Skin epidermis (tissue), 12 donors: ENCODE results near the gene OPRL1.
"Not testable (repeated sequence)": the region's sequence is repeated elsewhere in the genome, so short reads cannot be mapped to it uniquely, and the experiment has no call there.

Source experiments
- H3K27ac ChIP-seq, 21 experiments: fragments of 200-600 bp; sonication (generic) in 11 of 21; one replicate each; pipeline ENCODE4 v1.5.0; 2020; ENCODE audit warnings: mild to moderate bottlenecking in 3 of 21, inconsistent platforms in 2 of 21, moderate library complexity in 2 of 21
- H3K4me3 ChIP-seq, 7 experiments: fragments of 200-600 bp; sonication (generic) in 2 of 7; one replicate each; pipeline ENCODE4 v1.5.0; 2020; ENCODE audit warnings: inconsistent platforms in 2 of 7, mild to moderate bottlenecking in 2 of 7, moderate library complexity in 1 of 7

Gene OPRL1

DNA sequence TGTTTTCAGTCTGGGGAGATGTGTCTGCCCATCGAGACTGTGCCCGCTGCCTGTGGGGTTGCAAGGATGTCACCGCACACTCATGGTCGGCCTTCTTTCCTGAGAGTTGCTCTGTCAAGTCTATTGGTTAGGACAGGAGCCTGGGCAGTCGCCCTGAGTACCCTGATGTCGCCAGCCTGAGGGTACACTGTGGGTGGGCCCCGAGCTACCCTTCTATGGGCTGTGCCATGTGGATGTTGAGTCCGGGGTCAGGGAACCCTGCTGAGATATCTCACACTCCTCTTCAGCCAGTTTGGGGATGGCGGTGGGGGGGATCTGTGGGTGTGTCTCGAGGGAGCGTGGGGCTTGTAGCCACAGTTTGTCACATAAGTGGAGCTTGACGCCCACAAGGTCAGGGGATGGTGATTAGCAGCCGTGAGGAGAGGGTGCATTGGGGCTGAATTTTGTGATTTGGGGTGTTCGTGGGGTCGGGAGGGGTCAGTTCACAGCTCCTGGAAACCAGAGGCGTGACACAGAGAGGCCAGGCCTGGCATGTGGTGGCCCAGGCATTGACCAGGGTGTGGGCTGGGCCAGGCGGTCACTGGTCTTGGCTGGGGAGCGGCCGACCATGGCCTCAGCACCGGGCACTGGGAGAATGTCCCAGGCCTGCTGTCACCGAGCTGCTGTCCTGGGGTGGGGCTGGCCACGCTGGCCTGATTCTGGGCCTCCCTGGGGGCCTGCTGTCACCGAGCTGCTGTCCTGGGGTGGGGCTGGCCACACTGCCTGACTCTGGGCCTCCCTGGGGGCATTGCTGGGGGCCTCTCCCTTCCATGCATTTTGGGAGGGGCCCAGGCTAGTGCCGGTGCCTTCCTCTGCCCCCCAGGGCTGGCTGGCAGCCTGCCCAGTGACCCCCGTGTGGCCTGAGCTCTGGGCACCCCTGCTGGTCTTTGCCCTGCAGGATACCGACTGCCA, 29.1 kb downstream of the OPRL1 start:
- Histone ChIP-seq H3K27ac (no peak overlapping the region), H3K4me3 (no peak overlapping the region)

DNA sequence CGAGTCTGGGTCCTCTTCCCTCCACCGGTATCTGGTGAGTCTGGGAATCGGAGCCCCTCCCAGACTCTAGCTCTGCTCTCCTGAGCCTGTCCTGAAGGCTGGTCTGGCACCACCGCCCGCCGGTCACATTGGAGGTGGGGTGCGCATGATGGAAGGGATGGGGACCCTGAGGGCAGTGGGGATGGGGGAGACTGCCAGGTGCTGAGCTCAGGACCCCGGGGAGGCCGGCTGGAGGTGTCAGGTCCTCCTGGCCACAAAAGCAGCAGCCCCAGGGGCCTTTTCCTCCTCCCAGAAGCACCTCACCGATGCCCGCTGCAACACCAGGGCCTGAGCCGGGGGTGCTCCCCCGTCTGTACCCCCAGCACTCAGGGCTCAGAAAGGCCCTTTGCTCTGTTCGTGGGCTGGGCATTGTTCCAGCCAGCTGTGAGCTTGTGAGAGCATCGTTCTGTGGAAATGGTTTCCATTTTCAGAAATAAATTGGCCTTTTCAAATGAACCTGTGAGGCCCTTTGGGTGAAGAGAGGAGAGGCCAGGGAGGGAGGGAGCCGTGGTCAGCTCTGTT, 30.0 kb downstream of the OPRL1 start:
- H3K4me3 ChIP-seq = no peak overlapping the region
- no peak overlapping the region for H3K27ac ChIP-seq

DNA sequence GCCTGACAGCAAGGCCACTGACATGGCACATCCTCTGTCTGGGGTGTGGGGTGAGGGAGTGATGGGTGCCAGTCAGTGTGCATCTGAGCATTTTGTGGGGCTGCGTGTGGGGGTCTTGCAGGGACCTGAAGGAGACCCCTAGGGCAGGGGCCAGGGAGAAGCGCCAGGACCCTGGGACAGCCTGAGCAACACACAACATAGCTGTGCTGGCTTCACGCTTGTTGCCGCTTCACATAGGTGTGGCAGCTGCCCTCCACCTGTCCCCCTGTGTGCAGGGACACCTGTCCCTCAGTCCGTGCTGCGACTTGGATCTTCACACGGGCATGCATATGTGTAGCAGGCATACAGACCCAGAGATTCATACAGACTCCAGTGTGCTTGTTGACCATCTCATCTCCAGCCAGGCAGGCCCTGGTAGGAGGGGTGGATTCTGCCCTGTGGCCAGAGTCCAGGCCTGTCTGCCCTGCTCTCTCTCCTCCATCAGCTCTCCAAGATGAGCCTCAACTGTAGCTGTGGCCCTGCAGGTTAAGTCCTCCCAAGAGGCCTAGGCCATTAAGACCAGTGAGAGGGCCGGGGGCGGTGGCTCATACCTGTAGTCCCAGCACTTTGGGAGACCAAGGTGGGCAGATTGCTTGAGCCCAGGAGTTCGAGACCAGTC, 30.7 kb downstream of the OPRL1 start:
- Histone ChIP-seq H3K4me3 (no peak overlapping the region), H3K27ac (no peak overlapping the region)

DNA sequence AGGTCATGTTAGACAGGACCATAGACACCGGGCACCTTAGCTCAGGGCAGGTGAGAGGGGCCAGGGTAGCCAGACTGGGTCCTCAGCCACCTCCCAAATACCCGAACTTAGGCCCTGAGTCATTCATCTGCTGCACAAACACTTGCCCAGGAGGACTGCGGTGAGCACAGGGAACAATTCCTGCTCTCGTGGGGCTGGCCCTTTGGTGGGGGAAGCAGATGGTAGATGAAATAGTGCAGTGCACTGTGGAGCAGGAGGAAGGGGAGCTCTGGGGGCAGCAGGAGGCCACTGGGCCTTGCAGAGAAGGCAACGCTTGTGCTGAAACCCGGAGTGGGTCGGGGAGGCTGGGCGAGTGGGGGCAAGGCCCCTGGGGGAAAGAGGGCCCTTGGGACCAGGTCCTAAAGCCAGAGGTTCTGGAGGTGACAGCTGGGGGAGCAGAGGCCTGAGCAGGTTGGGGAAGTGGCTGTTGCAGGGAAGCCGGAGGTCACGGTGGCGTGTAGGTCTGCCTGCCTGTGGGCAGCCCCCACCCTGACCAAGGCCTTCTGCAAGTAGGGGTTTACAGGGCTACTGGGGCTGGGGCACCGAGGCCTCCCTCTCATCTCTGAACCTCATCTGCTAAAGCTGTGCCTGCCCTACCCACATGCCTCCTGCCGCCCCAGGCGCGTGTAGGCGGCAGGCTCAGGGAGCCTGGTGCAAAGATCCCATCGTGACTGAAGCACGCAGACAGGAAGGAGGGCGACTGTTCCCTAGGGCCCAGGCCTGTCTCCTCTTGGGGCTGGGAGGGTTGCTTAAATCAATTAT, 32.2 kb downstream of the OPRL1 start:
- Histone ChIP-seq H3K27ac (no peak overlapping the region), H3K4me3 (no peak overlapping the region)

DNA sequence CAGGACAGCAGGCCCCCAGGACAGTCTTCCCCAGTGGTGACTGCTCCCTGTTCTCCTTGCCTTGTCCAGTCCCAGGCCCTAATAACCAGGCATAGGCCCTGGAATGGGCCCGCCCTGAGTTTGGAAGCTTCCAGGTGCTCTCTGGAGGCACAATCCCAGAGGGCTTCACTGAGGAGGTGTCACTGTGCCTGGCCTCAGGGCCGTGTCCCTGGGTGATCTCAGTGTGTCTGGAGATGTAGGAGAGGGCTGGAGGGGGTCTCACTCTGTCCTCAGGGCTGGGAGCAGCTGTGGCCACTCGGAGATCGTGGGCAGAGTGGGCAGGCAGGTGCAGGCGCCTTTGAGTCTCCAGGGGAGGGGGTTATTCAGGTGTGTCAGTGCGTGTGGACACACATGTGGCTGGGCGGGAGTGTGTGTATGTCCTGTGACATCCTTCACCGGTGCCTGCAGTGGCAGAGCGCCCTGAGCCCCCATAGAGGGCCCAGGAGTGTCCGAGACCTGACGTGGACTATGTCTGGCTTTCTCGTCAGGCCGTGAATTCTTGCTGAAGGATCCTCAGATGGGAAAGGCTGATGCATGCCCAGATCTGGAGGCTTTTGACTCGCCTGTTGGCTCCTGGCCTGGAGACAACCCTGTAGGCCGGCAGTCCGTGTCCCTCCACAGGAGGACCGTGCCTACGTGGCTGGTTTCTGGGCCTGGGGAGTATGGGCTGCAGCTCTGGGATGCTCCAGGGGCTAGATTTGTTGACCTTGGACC, 33.0 kb downstream of the OPRL1 start:
- no peak overlapping the region for H3K27ac ChIP-seq
- H3K4me3 ChIP-seq = no peak overlapping the region

DNA sequence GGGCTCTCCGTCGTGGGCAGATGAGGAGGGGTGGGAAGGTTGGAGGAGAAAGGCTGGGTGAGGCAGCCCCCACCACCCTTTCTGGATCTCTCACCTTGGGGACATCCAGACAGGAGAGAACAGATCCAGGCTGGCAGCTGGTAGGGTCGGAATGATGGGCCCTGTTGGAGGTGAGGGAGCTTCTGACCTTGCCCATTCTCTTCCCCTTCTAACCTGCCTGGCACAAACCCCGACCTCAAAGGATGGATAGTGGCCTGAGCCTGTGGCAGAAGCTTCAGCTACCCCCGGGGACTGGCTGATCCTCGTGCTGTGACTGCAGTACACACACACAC, 33.5 kb downstream of the OPRL1 start:
- Histone ChIP-seq H3K4me3 (no peak overlapping the region), H3K27ac (no peak overlapping the region)

DNA sequence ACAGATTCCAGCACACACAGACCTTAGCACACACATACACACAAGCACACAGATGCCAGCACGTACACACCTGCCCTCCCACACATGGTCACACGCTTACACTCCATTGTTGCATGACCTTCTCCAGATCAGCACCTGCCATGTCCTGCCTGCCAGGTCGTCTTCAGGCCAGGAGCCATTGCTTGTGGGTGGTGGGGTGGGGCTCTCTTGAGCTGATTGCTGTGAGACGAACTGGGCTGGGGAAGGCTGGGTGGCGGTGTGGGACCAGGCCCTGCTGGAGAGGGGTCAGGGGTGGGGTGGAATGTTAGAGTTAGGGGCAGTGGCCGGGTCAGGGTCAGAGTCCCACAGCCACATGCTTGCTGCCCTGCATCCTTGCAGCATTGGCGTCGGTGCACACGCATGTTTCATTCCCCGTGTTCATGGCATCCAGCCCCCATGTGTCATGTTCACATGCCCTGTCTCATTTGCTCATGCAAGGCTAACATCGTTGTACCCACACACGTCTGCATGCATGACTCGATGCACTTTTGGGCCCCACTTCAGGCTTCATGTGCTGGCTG, 34.0 kb downstream of the OPRL1 start:
- Histone ChIP-seq H3K4me3 (no peak overlapping the region), H3K27ac (no peak overlapping the region)

DNA sequence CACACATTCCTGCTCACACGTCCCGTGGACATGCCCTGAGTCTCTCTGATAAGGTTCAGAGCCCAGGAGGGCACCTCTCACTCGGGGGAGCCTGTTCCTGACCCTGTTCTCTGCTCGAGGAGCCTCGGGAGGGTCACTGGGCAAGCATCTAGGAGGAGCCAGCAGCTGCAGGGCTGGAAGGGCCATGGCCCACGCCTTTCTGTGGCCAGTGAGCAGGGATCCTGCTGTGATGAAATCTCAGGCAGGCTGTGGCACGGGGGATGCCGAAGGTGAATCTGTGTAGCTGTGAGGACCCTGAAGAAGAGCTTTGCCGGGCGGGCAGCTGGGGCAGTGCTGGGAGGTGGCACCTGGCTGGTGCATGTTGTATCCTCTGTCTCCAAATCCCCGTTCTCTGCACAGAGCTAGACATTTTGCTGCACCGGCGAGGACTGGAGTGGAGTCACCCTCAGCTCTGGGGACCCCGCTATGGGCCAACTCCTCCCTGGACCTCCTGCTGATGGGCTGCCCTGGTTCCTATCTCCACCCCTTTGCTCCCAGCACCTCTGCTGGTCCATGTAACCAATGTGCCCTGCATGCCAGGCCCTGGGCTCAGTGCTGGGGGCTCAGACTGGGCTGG, 34.6 kb downstream of the OPRL1 start:
- no peak overlapping the region for H3K4me3 ChIP-seq
- H3K27ac ChIP-seq = no peak overlapping the region

DNA sequence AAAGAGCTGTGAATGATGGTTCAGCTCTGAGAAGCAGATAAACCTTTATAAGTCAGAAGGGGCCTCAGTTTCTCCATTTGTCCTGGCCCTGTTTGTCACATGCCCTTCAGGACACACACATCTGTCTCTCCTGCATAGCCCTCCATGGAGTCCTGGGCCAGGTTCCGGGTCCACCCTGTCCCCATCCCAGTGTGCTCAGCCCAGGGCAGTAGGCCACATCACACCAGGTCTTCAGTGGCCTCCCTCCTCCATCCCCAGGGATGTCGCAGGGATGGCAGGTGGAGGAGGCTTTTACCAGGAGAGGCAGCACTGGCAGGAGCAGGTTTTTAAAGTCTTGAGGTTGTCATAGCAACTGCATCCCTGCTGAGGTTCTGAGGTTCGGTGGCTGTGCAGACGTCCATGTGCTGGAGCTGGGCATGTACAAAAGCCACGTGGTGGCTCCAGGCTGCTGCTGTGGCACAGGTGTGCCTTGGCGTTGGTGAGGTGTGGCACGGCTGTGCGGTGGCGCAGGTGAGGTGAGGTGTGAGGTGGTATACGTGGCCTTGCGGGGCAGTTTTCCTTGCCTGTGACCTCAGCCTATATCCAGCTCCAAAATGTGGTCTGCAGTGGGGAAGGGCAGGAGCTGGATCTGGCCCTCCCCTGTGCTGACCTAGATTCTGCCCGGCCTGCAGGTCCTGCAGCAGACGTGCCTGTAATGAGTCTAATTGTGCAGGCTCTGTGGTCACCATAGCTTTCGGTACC, 35.5 kb downstream of the OPRL1 start:
- H3K27ac ChIP-seq = no peak overlapping the region
- H3K4me3 ChIP-seq = no peak overlapping the region

DNA sequence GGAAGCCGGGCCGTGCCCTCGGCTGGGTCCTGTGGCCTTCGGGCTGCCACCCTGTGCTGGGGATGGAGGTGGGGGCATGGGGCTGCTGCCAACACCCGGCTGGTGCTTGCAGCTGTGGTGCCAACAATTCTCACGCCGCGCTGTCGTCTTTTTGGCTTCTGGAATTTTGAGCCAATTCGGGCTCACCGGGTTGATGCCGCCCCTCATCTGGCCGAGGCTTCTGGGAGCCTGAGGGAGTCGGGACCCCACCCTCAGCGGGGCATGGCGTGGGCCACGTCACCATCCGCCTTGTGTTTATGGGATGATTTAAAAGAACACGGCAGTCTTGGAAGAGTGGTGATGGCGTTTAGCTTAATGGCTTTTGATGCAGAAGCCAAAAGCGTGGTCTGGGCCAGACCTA, 36.1 kb downstream of the OPRL1 start:
- Histone ChIP-seq H3K4me3 (no peak overlapping the region), H3K27ac (no peak overlapping the region)

DNA sequence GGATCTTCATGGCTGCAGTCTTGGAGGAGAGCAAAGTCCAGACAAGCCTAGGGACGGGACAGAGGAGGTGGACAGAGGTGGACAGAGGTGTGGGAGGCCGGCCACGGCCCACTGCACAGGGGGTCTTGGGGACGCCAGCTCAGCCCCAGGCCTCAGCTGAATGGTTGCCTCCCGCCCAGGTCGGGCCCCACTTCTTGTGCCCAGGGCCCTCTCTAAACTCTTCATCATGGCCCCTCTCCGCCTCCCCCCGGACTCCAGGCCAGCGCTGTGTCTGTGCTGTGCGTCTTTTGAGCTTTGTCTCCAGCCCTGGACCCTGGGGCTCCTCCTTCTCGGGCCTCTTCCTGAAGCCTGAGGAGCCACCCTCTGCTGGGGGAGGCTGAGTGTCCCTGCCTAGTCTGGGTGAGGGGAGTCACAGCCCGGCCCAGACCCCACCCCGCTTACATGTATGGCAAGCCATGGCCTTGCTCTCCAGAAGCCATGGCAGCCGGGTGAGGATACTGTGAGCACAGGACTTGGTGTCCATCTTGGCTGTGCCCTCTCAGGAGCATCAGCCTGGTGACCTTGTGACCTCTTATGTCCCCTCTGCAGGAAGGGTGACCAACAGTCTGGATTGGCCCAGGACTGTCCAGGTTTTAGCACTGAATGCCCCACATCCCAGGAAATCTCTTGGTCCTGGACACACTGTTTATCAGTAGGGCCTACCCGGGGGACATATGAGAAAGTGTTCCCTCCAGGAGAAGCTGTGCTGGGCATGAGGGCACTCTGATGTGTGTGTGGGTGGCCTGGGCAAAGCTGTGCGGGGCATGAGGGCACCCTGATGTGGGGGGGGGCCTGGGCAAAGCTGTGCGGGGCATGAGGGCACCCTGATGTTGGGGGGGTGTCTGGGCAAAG, 36.9 kb downstream of the OPRL1 start:
- Histone ChIP-seq H3K4me3 (no peak overlapping the region), H3K27ac (no peak overlapping the region)

DNA sequence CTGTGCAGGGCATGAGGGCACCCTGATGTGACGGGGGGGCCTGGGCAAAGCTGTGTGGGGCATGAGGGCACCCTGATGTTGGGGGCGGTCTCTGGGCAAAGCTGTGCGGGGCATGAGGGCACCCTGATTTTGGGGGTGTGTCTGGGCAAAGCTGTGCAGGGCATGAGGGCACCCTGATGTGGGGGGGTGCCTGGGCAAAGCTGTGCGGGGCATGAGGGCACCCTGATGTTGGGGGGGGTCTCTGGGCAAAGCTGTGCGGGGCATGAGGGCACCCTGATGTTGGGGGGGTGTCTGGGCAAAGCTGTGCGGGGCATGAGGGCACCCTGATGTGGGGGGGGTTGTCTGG, 37.5 kb downstream of the OPRL1 start:
- H3K4me3 ChIP-seq, H3K27ac ChIP-seq: not testable (repeated sequence)

DNA sequence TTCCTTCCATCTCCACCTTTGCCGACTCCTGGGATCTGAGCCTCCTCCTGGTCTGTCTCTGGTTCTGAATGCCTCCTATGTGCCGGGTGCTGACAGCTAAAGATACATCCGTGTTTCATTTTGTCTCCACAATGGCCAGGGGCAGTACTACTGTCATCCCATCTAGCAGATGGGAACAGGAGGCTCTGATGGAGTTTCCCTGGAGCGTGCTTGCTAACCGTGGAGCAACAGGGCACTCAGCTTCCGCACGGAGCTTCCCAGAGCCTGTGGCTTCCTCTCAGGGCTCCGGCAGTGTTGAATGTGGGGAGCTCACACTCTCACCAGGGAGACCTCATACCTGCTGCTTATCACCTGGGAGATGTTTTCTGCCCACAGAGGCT, 39.4 kb downstream of the OPRL1 start:
- no peak overlapping the region for H3K27ac ChIP-seq
- H3K4me3 ChIP-seq = no peak overlapping the region

DNA sequence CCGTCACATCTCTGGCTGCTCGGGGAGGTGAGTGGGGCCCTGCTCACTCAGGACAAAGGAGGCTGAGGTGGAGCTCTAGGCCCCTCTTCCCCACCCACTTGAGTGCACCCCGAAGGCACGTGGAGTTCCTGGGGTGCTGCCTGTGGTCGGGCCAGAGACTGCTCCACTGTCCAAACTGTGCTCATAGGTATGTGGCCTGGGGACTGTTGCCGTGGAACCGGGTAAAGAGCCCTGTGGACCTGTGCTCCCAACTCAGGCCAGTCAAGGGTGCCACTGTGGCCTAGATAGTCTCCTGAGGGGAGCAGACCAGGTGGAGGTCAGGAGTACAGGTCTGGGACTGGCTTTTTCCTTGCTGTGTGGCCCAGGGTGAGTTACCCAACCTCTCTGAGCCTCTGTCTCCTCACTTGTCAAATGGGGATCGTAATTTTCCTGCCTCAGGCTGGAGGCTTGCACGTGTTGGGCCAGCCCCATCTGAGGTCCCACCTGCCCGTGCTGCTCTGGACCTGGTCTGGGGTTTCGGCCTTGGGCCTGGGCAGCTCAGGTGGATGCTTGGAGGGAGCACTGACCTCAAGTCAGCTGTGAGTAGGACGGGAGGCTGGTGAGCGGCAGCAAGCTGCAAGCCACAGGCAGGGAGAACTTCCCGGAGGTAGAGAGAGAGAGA, 39.9 kb downstream of the OPRL1 start:
- H3K4me3 ChIP-seq = peak overlapping the region in 1 of 7 experiments; percentile 16
- peak overlapping the region in 1 of 21 experiments; percentile 23 for H3K27ac ChIP-seq

DNA sequence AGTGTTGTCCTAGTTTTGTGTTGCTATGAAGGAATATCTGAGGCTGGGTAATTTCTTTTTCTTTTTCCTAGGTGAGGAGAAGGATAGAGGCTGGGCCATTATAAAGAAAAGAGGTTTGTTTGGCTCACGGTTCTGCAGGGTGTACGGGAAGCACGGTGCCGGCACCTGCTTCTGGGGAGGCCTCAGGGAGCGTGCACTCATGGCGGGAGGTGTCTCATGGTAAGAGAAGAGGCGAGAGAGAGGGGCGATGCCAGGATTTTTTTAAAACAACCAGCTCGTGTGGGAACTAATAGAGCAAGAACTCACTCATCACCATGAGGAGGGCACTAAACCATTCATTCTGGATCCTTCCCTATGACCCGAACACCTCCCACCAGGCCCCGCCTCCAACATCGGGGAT, 41.7 kb downstream of the OPRL1 start:
- no peak overlapping the region for H3K27ac ChIP-seq
- no peak overlapping the region for H3K4me3 ChIP-seq

DNA sequence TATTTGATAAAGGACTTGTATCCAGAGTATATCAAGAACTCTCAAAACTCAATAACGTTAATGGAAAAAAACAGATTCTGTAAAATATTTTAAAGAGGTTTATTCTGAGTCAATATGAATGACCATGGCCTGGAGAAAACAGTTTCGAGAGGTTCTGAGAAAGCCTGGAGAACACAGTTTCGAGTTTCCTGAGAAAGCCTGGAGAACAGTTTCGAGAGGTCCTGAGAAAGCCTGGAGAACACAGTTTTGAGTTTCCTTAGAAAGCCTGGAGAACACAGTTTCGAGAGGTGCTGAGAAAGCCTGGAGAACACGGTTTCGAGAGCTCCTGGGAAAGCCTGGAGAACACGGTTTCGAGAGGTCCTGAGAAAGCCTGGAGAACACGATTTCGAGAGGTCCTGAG, 43.0 kb downstream of the OPRL1 start:
- H3K4me3 ChIP-seq, H3K27ac ChIP-seq: not testable (repeated sequence)

DNA sequence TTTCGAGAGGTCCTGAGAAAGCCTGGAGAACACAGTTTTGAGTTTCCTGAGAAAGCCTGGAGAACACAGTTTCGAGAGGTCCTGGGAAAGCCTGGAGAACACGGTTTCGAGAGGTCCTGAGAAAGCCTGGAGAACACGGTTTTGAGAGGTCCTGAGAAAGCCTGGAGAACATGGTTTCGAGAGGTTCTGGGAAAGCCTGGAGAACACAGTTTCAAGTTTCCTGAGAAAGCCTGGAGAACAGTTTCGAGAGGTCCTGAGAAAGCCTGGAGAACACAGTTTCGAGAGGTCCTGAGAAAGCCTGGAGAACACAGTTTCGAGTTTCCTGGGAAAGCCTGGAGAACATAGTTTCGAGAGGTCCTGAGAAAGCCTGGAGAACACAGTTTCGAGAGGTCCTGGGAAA, 43.6 kb downstream of the OPRL1 start:
- not testable (repeated sequence) for H3K4me3 ChIP-seq, H3K27ac ChIP-seq
